Upper lobe of left lung (tissue), 4 donors: Measurements from ENCODE around the gene C4orf54.

ENCODE experiments used
- CTCF ChIP-seq, 6 experiments: fragments of 450-650 bp in 4 of 6; fragments of 200-600 bp in 2 of 6; sonication (generic) in 2 of 6; IDR thresholded peaks; one replicate each; pipeline ENCODE4 v1.5.1; 2016 to 2019; ENCODE audit warnings: antibody characterized with exemption in 6 of 6
- POLR2A ChIP-seq, 4 donors: fragments of 450-650 bp; IDR thresholded peaks; one replicate each; pipeline ENCODE4 v1.5.1; 2016 to 2017; ENCODE audit warnings: antibody characterized with exemption in 4 of 4, mild to moderate bottlenecking in 2 of 4
- POLR2AphosphoS5 ChIP-seq, 2 donors: sonication (generic); formaldehyde crosslinking; IDR thresholded peaks; one replicate each; pipeline ENCODE4 v1.5.1; 2017; ENCODE audit warnings: antibody characterized with exemption in 2 of 2

GRCh38 chr4:99647071-99647470, 10.6 kb downstream of the C4orf54 start:
- TF ChIP-seq POLR2A (IDR thresholded peaks at IDR 0.05) (no peak), POLR2AphosphoS5 (IDR thresholded peaks at IDR 0.05) (no peak), CTCF (IDR thresholded peaks at IDR 0.05) (no peak)
